ENCODE data around the gene C19orf25. TPM values are rescaled to one million over a fixed set of nuclear protein-coding genes. Genes with fewer than 3 reads are reported as not detected.

The C19orf25 gene
- total and polyA plus RNA-seq, 9 of the 15 experiments (the other 6 are each of a cell fraction or from before 2014, with no cell fraction given): 0.79 to 96.0 (median 36.1) TPM

DNA sequence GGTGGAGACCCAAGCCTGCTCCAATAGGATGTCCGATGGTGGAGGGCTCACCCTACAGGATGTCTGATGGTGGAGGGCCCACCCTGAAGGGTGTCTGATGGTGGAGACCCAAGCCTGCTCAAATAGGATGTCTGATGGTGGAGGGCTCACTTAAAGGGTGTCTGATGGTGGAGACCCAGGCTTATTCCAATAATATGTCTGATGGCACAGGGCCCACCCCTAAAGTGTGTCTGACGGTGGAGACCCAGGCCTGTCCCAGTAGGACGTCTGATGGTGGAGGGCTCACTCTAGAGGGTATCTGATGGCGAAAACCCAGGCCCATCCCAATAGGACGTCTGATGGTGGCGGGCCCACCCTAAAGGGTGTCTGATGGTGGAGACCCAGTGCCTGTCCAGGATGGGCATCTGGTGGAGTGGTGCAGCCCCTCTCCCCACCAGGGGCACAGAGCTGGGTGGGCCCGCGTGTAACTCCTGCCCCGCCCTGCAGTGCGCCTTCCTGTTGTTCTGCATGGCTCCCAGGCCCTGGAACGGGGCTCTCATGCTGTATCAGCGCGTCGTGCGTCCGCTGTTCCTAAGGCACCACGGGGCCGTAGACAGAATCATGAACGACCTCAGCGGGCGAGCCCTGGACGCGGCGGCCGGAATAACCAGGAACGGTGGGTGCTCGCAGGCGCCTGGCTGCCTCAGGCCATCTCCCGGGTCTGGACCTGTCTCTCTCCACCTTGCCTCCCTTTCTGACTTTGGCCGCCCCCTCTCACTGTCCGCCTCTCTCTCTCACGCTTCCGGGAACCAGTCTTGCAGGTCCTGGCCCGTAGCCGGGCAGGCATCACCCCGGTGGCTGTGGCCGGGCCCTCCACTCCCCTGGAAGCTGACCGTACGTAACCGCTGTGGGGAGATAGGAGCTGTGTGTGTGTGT lies 17.0 kb upstream of the C19orf25 start (continued):
- no peak for TF ChIP-seq ZNF318 (IDR thresholded peaks at IDR 0.05; ENCODE audit: borderline replicate concordance in 1 of 2, low read depth in 1 of 2)
- no peak for TF ChIP-seq ZNF449 (CRISPR knock-in tag; IDR thresholded peaks at IDR 0.05)
- TF ChIP-seq ZC3H8 (IDR thresholded peaks at IDR 0.05): no peak
- peak; percentile 58 for TF ChIP-seq POLR2G (IDR thresholded peaks at IDR 0.05; ENCODE audit: low read depth, low read length)
- peak; percentile 80 for TF ChIP-seq ZFP36 (IDR thresholded peaks at IDR 0.05; ENCODE audit: low read depth, low read length, partially characterized antibody)

Data from K562 (cell line).